GM12878 (cell line): Measurements from ENCODE around the gene GORASP1. TPM values are rescaled to one million over a fixed set of nuclear protein-coding genes. Genes with fewer than 3 reads are reported as not detected.

Experiments used
- BHLHE40 ChIP-seq, 2 experiments: fragments of 450-650 bp in 1 of 2; IDR thresholded peaks; 2 replicates each; pipeline ENCODE4 v1.6.1; 2011 to 2017; ENCODE audit warnings: low read depth in 2 of 2, borderline replicate concordance in 1 of 2, improper control_type of control experiment in 1 of 2, low read length in 1 of 2, mild to moderate bottlenecking in 1 of 2
- CHD1 ChIP-seq: IDR thresholded peaks from 2 replicates; pipeline ENCODE4 v1.6.1; 2012; ENCODE audit warnings: low read depth, low read length, improper control_type of control experiment
- MEF2B ChIP-seq: fragments of 450-650 bp; IDR thresholded peaks from 2 replicates; pipeline ENCODE4 v1.6.1; 2018; ENCODE audit warnings: mild to moderate bottlenecking, moderate library complexity; ENCODE audit not compliant: partially characterized antibody, poor library complexity, severe bottlenecking
- NRF1 ChIP-seq: conservative IDR thresholded peaks from 2 replicates; pipeline ENCODE4 v1.6.1; 2011; ENCODE audit warnings: mild to moderate bottlenecking, low read depth, low read length, improper control_type of control experiment
- SPI1 ChIP-seq: IDR thresholded peaks from 2 replicates; pipeline ENCODE4 v1.6.1; 2011; ENCODE audit warnings: low read depth, mild to moderate bottlenecking, low read length, moderate library complexity, borderline replicate concordance; ENCODE audit not compliant: insufficient read depth
- YY1 ChIP-seq: IDR thresholded peaks from 2 replicates; pipeline ENCODE4 v1.6.1; 2011; ENCODE audit warnings: low read depth, mild to moderate bottlenecking, low read length
- ZBTB11 ChIP-seq: fragments of 450-650 bp; formaldehyde crosslinking; IDR thresholded peaks from 2 replicates; pipeline ENCODE4 v1.5.0; 2022; ENCODE audit warnings: mild to moderate bottlenecking, missing genetic modification characterization
- ZNF384 ChIP-seq: IDR thresholded peaks from 2 replicates; pipeline ENCODE4 v1.6.1; 2012; ENCODE audit warnings: low read depth, mild to moderate bottlenecking, low read length, improper control_type of control experiment, borderline replicate concordance
- polyA plus RNA-seq, 11 experiments: library from polyadenylated mRNA; depleted of rRNA in 4 of 11; unstranded in 6 of 11; stranded (reverse) in 5 of 11; fragments of >200 nt; fragmentation: Nextera tagmentation in 4 of 11; fragmentation: Illumina TruSeq in 1 of 11; extraction: Ambion mirVana in 4 of 11; extraction: Trizol in 1 of 11; gene quantifications; 1 replicate in 1 of 11; 2 replicates in 10 of 11; pipeline versions ENCODE4 v1.2.1 to v1.2.3, GENCODE V29; 2011 to 2016; ENCODE audit warnings: inconsistent platforms in 2 of 11, missing spikeins in 2 of 11, low read depth in 1 of 11
- total RNA-seq, 4 experiments: library from RNA; depleted of rRNA in 3 of 4; stranded (reverse); fragments of >200 nt in 3 of 4; fragmentation: Illumina TruSeq in 1 of 4; extraction: Trizol in 1 of 4; gene quantifications; 2 replicates each; pipeline versions ENCODE4 v1.2.1 to v1.2.3, GENCODE V29; 2013 to 2021

GORASP1 gene
- total and polyA plus RNA-seq, 10 of the 15 experiments (the other 5 are each of a cell fraction or from before 2014, with no cell fraction given): 3.6 to 32.7 (median 23.2) TPM

DNA sequence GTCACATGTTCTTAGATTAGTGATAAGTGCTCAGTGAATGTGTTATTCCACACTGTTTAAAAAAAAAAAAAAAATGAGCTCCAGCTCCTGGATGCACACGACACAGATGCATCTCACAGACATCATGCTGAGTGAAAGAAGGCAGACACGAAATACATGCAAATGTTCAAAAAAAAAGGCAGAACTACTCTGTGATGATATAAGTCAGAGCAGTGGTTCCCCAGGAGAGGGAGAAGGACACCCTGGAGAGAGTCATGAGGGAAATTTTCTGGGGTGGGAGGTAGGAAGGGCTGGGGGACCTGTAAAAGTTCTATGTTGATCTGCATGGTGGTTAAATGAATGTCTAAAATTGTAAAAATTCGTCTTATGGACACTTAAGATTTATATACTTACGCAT is 41.6 kb upstream of the GORASP1 start (continued):
- TF ChIP-seq ZBTB11 (no peak), NRF1 (no peak), ZNF384 (peak; percentile 72), CHD1 (no peak), SPI1 (no peak), YY1 (no peak), BHLHE40 (IDR thresholded peaks at IDR 0.05; ENCODE audit: borderline replicate concordance in 1 of 2, low read depth in 2 of 2, low read length in 1 of 2) (peak in 1 of 2 experiments; percentile 35; a peak in 1 of 4 replicates), MEF2B (peak; percentile 71)
